IMR-90 (cell line): ENCODE data around the gene PRIMA1. TPM values are rescaled to one million over a fixed set of nuclear protein-coding genes. Genes with fewer than 3 reads are reported as not detected.

Experiments
- ATAC-seq: fragments of 200-7000 bp; cut with Tn5 transposase; 2 replicates; pipeline ENCODE4 v1.9.1; 2020; ENCODE audit warnings: low read depth, mild to moderate bottlenecking, moderate library complexity
- BruUV-seq: library from RNA; stranded (reverse); fragments of 400-500 nt; replicated peaks from 2 replicates; lab custom pipeline; 2021; lab: Mats Ljungman, UMichigan
- CTCF ChIA-PET: fragments of 300-600 bp; formaldehyde crosslinking; extraction: SDS; loops from one replicate; lab custom pipeline; 2021; ENCODE audit warnings: antibody characterized with exemption; lab: Yijun Ruan, JAX
- POLR2A ChIA-PET: fragments of 300-600 bp; sonication (Branson Sonifier 250); formaldehyde crosslinking; loops from one replicate; lab custom pipeline; 2022; ENCODE audit warnings: antibody characterized with exemption; ENCODE audit not compliant: unreplicated experiment; lab: Charles Lee
- DNase-seq: peaks from one replicate; pipeline ENCODE4 v3.0.0; 2013
- H2AFZ ChIP-seq: replicated peaks from 2 replicates; pipeline ENCODE3; 2013; ENCODE audit warnings: low read length, mild to moderate bottlenecking; ENCODE audit not compliant: poor library complexity
- H2AK5ac ChIP-seq: 2 replicates; pipeline ENCODE4 v1.6.1; 2013; ENCODE audit warnings: low read depth, low read length, inconsistent platforms
- H2AK9ac ChIP-seq: replicated peaks from 2 replicates; pipeline ENCODE3; 2013; ENCODE audit warnings: mild to moderate bottlenecking, low read depth, low read length, moderate library complexity; ENCODE audit not compliant: poor library complexity
- H2BK120ac ChIP-seq: 2 replicates; pipeline ENCODE4 v1.6.1; 2013; ENCODE audit warnings: low read depth, low read length, inconsistent platforms
- H2BK15ac ChIP-seq: 3 replicates; pipeline ENCODE4 v1.6.1; 2013; ENCODE audit warnings: low read depth, low read length, inconsistent platforms
- H2BK20ac ChIP-seq: 2 replicates; pipeline ENCODE4 v1.6.1; 2013; ENCODE audit warnings: low read depth, mild to moderate bottlenecking, inconsistent platforms, low read length, moderate library complexity
- H2BK5ac ChIP-seq: 2 replicates; pipeline ENCODE4 v1.6.1; 2013; ENCODE audit warnings: mild to moderate bottlenecking, low read depth, low read length, inconsistent platforms; ENCODE audit not compliant: poor library complexity, severe bottlenecking
- H3K14ac ChIP-seq: replicated peaks from 2 replicates; pipeline ENCODE4 v1.6.1; 2013; ENCODE audit warnings: low read depth, low read length, inconsistent platforms
- H3K18ac ChIP-seq: 2 replicates; pipeline ENCODE4 v1.6.1; 2013; ENCODE audit warnings: low read depth, low read length, control low read depth
- H3K23ac ChIP-seq: 2 replicates; pipeline ENCODE4 v1.6.1; 2013; ENCODE audit warnings: low read depth, low read length, inconsistent platforms
- H3K27ac ChIP-seq: 2 replicates; pipeline ENCODE4 v1.5.1; 2013; ENCODE audit warnings: mild to moderate bottlenecking, control low read depth, low read length; ENCODE audit not compliant: insufficient read depth
- H3K27me3 ChIP-seq: 2 replicates; pipeline ENCODE4 v1.6.1; 2013; ENCODE audit warnings: low read length; ENCODE audit not compliant: control insufficient read depth, insufficient read depth
- H3K36me3 ChIP-seq: 2 replicates; pipeline ENCODE4 v1.6.1; 2013; ENCODE audit warnings: low read length, mixed read lengths; ENCODE audit not compliant: control insufficient read depth, insufficient read depth
- H3K4ac ChIP-seq: 2 replicates; pipeline ENCODE4 v1.6.1; 2013; ENCODE audit warnings: low read depth, low read length, inconsistent platforms
- H3K4me1 ChIP-seq: 2 replicates; pipeline ENCODE4 v1.6.1; 2013; ENCODE audit warnings: low read length, mixed read lengths; ENCODE audit not compliant: control insufficient read depth, insufficient read depth
- H3K4me2 ChIP-seq: 2 replicates; pipeline ENCODE4 v1.6.1; 2013; ENCODE audit warnings: low read depth, mild to moderate bottlenecking, control low read depth, low read length, moderate library complexity
- H3K4me3 ChIP-seq: 2 replicates; pipeline ENCODE4 v1.5.1; 2013; ENCODE audit warnings: low read depth, mild to moderate bottlenecking, control low read depth, low read length, moderate library complexity; ENCODE audit not compliant: insufficient read depth
- H3K56ac ChIP-seq: 2 replicates; pipeline ENCODE4 v1.6.1; 2013; ENCODE audit warnings: low read length, inconsistent platforms; ENCODE audit not compliant: insufficient read depth; ENCODE audit errors: extremely low read depth
- H3K79me1 ChIP-seq, 2 experiments: 2 replicates each; pipeline ENCODE4 v1.6.1; 2013; ENCODE audit warnings: low read length in 2 of 2, inconsistent platforms in 1 of 2, low read depth in 1 of 2
- H3K9ac ChIP-seq: 2 replicates; pipeline ENCODE4 v1.6.1; 2013; ENCODE audit warnings: low read depth, low read length, control low read depth
- H3K9me1 ChIP-seq: 2 replicates; pipeline ENCODE4 v1.6.1; 2013; ENCODE audit warnings: low read length, inconsistent platforms; ENCODE audit not compliant: insufficient read depth
- H3K9me3 ChIP-seq: 2 replicates; pipeline ENCODE4 v1.6.1; 2013; ENCODE audit warnings: low read length; ENCODE audit not compliant: control insufficient read depth, insufficient read depth
- H4K20me1 ChIP-seq: 2 replicates; pipeline ENCODE4 v1.6.1; 2013; ENCODE audit warnings: low read length, inconsistent platforms; ENCODE audit not compliant: insufficient read depth
- H4K5ac ChIP-seq: 2 replicates; pipeline ENCODE4 v1.6.1; 2013; ENCODE audit warnings: mild to moderate bottlenecking, low read depth, low read length, control low read depth
- H4K8ac ChIP-seq, 2 experiments: 2 replicates each; pipeline ENCODE4 v1.6.1; 2013; ENCODE audit warnings: low read depth in 2 of 2, low read length in 2 of 2, control low read depth in 1 of 2, inconsistent platforms in 1 of 2
- H4K91ac ChIP-seq: 2 replicates; pipeline ENCODE4 v1.6.1; 2013; ENCODE audit warnings: low read depth, low read length, inconsistent platforms; ENCODE audit not compliant: insufficient read depth
- MAZ ChIP-seq: IDR thresholded peaks from 2 replicates; pipeline ENCODE4 v1.6.1; 2012; ENCODE audit warnings: low read depth, mild to moderate bottlenecking, low read length, improper control_type of control experiment, moderate library complexity, borderline replicate concordance
- RFX5 ChIP-seq: IDR thresholded peaks from 2 replicates; pipeline ENCODE4 v1.8.0; 2012; ENCODE audit warnings: low read depth, mild to moderate bottlenecking, low read length, moderate library complexity
- WGBS, 2 experiments: methylation state at CpG; one replicate each; pipeline versions ENCODE4 v1.1.5 to v1.1.7; 2013; ENCODE audit warnings: missing lambda C conversion rate in 2 of 2; ENCODE audit not compliant: insufficient read length in 1 of 2; ENCODE audit errors: extremely low coverage in 2 of 2; 5-methylcytosine and 5-hydroxymethylcytosine counted together
- dilution Hi-C: fragments of 300-500 bp; cut with HindIII; formaldehyde crosslinking; loops from one replicate; pipeline ENCODE4 v1.14.3; 2018; ENCODE audit warnings: low sequenced_read_pairs; ENCODE audit not compliant: unreplicated experiment
- in situ Hi-C: fragments of 300-500 bp; cut with MboI; formaldehyde crosslinking; loops from 3 replicates; pipeline ENCODE4 v1.14.3; 2019; ENCODE audit warnings: low sequenced_read_pairs, inconsistent platforms, mixed read lengths
- intact Hi-C: fragments of 100-400 bp; cut with micrococcal nuclease; formaldehyde crosslinking; loops from 2 replicates; pipeline ENCODE4 v1.10.0; 2022
- polyA plus RNA-seq, 3 experiments: library from polyadenylated mRNA; depleted of rRNA; stranded (reverse); fragments of >200 nt; gene quantifications; 2 replicates each; pipeline ENCODE4 v1.2.3, GENCODE V29; 2012; ENCODE audit warnings: low replicate concordance in 1 of 3
- total RNA-seq: library from RNA; depleted of rRNA; stranded (reverse); fragments of >200 nt; gene quantifications from 2 replicates; pipeline ENCODE4 v1.2.3, GENCODE V29; 2012
- TF ChIP-seq, protein P1 (sequence below): fragments of 150-350 bp; IDR thresholded peaks from 2 replicates; pipeline ENCODE4 v1.6.1; 2017; ENCODE audit warnings: mild to moderate bottlenecking, antibody characterized with exemption, low read length, low read depth
- TF ChIP-seq, protein P2 (sequence below): conservative IDR thresholded peaks from 2 replicates; pipeline ENCODE4 v1.5.1; 2012; ENCODE audit warnings: mild to moderate bottlenecking, low read depth, low read length, improper control_type of control experiment

Gene PRIMA1
- total and polyA plus RNA-seq, 2 of the 4 experiments (the other 2 are of a cell fraction) = not detected

DNA sequence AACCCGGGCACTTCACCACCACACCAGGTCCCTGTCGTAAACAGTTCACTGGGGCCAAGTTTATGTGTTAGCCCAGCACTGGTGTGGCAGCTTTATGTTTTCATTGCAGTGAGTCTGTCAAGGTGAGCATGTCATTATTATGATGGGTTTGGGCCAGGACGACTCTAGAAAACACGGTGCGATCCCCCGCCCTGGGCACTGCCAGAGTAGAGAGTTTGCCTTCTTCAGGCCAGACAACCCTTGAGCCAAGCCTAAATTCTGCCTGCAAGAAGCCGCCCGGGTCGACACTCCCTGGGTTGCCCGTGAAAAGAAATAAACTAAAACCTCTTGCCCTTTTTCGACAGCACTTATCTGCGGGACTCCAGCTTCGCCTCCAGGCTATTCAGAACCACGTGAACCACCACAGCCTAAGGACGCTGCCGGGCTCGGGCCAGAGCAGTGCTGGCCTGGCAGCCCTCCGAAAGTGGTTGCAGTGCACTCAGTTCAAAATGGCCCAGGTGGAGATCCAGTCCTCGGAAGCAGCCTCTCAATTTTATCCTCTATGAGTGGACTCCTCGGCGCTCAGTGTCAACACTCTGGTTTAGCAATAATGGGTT lies 81.8 kb downstream of the PRIMA1 start:
- Histone ChIP-seq H3K23ac (no peak overlapping the region), H2BK120ac (no peak overlapping the region), H4K91ac (no peak overlapping the region), H2BK5ac (no peak overlapping the region), H2BK15ac (no peak overlapping the region), H3K4me2 (no peak overlapping the region), H4K5ac (no peak overlapping the region), H4K8ac (no peak overlapping the region), H3K79me1 (no peaks in the 10 kb centered on the region), H2AK9ac (no peak overlapping the region), H3K9ac (no peak overlapping the region), H3K9me1 (no peaks in the 10 kb centered on the region), H3K27ac (no peak overlapping the region), H3K9me3 (peaks cover 9% of the 10 kb centered on the region), H3K14ac (no peak overlapping the region), H4K20me1 (no peaks in the 10 kb centered on the region), H3K56ac (no peak overlapping the region), H2AFZ (no peak overlapping the region), H3K27me3 (no peaks in the 10 kb centered on the region), H3K36me3 (no peaks in the 10 kb centered on the region), H2AK5ac (no peak overlapping the region), H3K4ac (no peak overlapping the region), H3K4me3 (no peak overlapping the region), H3K4me1 (no peaks in the 10 kb centered on the region), H3K18ac (no peak overlapping the region), H2BK20ac (no peak overlapping the region)
- no peak for DNase-seq
- dilution Hi-C loops = no loop called here
- intact Hi-C loops = no loop called here
- CTCF ChIA-PET = no interaction called here
- POLR2A ChIA-PET = no interaction called here
- in situ Hi-C loops = no loop called here
- no peak for TF ChIP-seq MAZ
- TF ChIP-seq, protein P1, sequence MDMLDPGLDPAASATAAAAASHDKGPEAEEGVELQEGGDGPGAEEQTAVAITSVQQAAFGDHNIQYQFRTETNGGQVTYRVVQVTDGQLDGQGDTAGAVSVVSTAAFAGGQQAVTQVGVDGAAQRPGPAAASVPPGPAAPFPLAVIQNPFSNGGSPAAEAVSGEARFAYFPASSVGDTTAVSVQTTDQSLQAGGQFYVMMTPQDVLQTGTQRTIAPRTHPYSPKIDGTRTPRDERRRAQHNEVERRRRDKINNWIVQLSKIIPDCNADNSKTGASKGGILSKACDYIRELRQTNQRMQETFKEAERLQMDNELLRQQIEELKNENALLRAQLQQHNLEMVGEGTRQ = no peak
- TF ChIP-seq, protein P2, sequence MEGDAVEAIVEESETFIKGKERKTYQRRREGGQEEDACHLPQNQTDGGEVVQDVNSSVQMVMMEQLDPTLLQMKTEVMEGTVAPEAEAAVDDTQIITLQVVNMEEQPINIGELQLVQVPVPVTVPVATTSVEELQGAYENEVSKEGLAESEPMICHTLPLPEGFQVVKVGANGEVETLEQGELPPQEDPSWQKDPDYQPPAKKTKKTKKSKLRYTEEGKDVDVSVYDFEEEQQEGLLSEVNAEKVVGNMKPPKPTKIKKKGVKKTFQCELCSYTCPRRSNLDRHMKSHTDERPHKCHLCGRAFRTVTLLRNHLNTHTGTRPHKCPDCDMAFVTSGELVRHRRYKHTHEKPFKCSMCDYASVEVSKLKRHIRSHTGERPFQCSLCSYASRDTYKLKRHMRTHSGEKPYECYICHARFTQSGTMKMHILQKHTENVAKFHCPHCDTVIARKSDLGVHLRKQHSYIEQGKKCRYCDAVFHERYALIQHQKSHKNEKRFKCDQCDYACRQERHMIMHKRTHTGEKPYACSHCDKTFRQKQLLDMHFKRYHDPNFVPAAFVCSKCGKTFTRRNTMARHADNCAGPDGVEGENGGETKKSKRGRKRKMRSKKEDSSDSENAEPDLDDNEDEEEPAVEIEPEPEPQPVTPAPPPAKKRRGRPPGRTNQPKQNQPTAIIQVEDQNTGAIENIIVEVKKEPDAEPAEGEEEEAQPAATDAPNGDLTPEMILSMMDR = no peak
- no peak for TF ChIP-seq RFX5
- ATAC-seq = no peak
- 57% methylated on average over 4 of the region's 21 CpGs; no CpG with 5 or more reads in 1 of the 2 experiments for WGBS, 2 experiments
- BruUV-seq = no TSS peak
